Common myeloid progenitor, CD34-positive (primary cell): ENCODE data around the gene ZG16B.

Source experiments
- CTCF ChIA-PET: fragments of 350-600 bp; sonication (Branson Sonifier 250); formaldehyde crosslinking; loops from one replicate; lab custom pipeline; 2021; ENCODE audit warnings: antibody characterized with exemption; lab: Charles Lee
- POLR2A ChIA-PET: fragments of 350-600 bp; sonication (Branson Sonifier 250); formaldehyde crosslinking; loops from one replicate; lab custom pipeline; 2021; ENCODE audit warnings: antibody characterized with exemption; lab: Charles Lee
- DNase-seq, 3 donors: peaks; one replicate each; pipeline versions ENCODE4 v3.0.0 to v3.0.0-alpha.2; 2013
- H3K27ac ChIP-seq, 2 experiments: 1 replicate in 1 of 2; 2 replicates in 1 of 2; pipeline ENCODE4 v1.7.0; 2013; ENCODE audit warnings: inconsistent platforms in 2 of 2, low read length in 2 of 2, mild to moderate bottlenecking in 2 of 2, low read depth in 1 of 2, moderate library complexity in 1 of 2; ENCODE audit not compliant: severe bottlenecking in 2 of 2, insufficient read depth in 1 of 2, poor library complexity in 1 of 2
- H3K27me3 ChIP-seq, 5 experiments: replicated peaks in 2 of 5; 1 replicate in 3 of 5; 2 replicates in 2 of 5; pipeline versions ENCODE4 v1.6.1 to v1.7.0; 2013; ENCODE audit warnings: low read length in 4 of 5, mild to moderate bottlenecking in 2 of 5, moderate library complexity in 2 of 5, inconsistent platforms in 1 of 5; ENCODE audit not compliant: insufficient read depth in 5 of 5, control insufficient read depth in 4 of 5
- H3K36me3 ChIP-seq, 4 experiments: 1 replicate in 2 of 4; 2 replicates in 2 of 4; pipeline versions ENCODE4 v1.6.1 to v1.7.0; 2013; ENCODE audit warnings: low read length in 3 of 4, control low read depth in 1 of 4, mild to moderate bottlenecking in 1 of 4; ENCODE audit not compliant: control insufficient read depth in 4 of 4, insufficient read depth in 4 of 4
- H3K4me1 ChIP-seq, 4 experiments: 1 replicate in 3 of 4; 2 replicates in 1 of 4; pipeline versions ENCODE4 v1.6.1 to v1.7.1; 2013; ENCODE audit warnings: low read length in 3 of 4, mild to moderate bottlenecking in 3 of 4, control low read depth in 1 of 4, inconsistent platforms in 1 of 4, moderate library complexity in 1 of 4; ENCODE audit not compliant: control insufficient read depth in 4 of 4, insufficient read depth in 4 of 4; ENCODE audit errors: control extremely low read depth in 1 of 4
- H3K4me3 ChIP-seq, 7 experiments: 1 replicate in 4 of 7; 2 replicates in 3 of 7; pipeline versions ENCODE4 v1.5.1 to v1.7.0; 2013; ENCODE audit warnings: mild to moderate bottlenecking in 7 of 7, low read length in 6 of 7, moderate library complexity in 6 of 7, inconsistent platforms in 2 of 7, low read depth in 2 of 7, control low read depth in 1 of 7; ENCODE audit not compliant: insufficient read depth in 4 of 7, control insufficient read depth in 1 of 7; ENCODE audit errors: extremely low read depth in 1 of 7
- H3K9me3 ChIP-seq, 5 experiments: 1 replicate in 4 of 5; 2 replicates in 1 of 5; pipeline versions ENCODE4 v1.6.1 to v1.7.1; 2013; ENCODE audit warnings: low read length in 4 of 5, mild to moderate bottlenecking in 2 of 5, inconsistent platforms in 1 of 5, low read depth in 1 of 5, moderate library complexity in 1 of 5; ENCODE audit not compliant: control insufficient read depth in 4 of 5, insufficient read depth in 2 of 5; ENCODE audit errors: control extremely low read depth in 1 of 5
- WGBS: methylation state at CpG from one replicate; pipeline ENCODE4 v1.1.5; 2013; ENCODE audit not compliant: insufficient coverage; 5-methylcytosine and 5-hydroxymethylcytosine counted together

The ZG16B gene

GRCh38 chr16:2819939-2820835 lies 9.9 kb upstream of the ZG16B start:
- CTCF ChIA-PET = interaction anchor here (1.6 kb wide), 1 partner anchor 136 kb away, joined by 3 read pairs; no protein-coding TSS in a partner anchor
- POLR2A ChIA-PET = no interaction called here
- 90% methylated on average over 13 of the region's 17 CpGs for WGBS
- H3K36me3 ChIP-seq = no peaks in the 10 kb centered on the region
- DNase-seq = no peak
- H3K27ac ChIP-seq = no peak overlapping the region
- H3K4me1 ChIP-seq = no peaks in the 10 kb centered on the region
- H3K4me3 ChIP-seq = no peak overlapping the region
- H3K27me3 ChIP-seq = no peaks in the 10 kb centered on the region
- H3K9me3 ChIP-seq = no peaks in the 10 kb centered on the region

DNA sequence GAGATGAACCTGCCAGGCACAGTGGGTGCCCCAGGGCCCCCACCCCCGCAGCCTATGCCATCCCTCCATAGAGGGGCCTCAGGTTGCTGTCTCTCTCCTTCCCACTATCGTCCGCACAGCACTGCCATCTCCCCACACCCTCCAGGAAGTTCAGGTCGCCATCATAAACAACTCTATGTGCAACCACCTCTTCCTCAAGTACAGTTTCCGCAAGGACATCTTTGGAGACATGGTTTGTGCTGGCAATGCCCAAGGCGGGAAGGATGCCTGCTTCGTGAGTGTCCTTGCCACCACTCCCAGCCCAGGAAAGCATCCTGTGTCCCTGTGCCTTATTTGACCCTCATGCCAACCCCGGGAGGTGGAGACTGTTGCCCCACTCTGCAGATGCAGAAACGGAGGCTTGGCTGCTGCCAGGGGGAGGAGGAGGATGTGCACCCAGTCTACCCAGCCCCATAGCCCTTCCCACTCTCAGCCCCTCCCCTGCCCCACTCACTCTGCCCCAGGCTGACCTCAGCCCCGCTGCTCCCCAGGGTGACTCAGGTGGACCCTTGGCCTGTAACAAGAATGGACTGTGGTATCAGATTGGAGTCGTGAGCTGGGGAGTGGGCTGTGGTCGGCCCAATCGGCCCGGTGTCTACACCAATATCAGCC lies 9.1 kb upstream of the ZG16B start:
- H3K4me1 ChIP-seq = no peaks in the 10 kb centered on the region
- H3K27me3 ChIP-seq = no peaks in the 10 kb centered on the region
- H3K4me3 ChIP-seq = no peak overlapping the region
- no peaks in the 10 kb centered on the region for H3K36me3 ChIP-seq
- H3K9me3 ChIP-seq = no peaks in the 10 kb centered on the region
- 94% methylated on average over 12 of the region's 14 CpGs for WGBS
- ChIA-PET POLR2A (no interaction called here), CTCF (interaction anchor here (1.0 to 3.5 kb wide), 3 partner anchors 18 to 135 kb away, joined by 3 to 16 read pairs (median 3); no protein-coding TSS in a partner anchor)
- DNase-seq = no peak
- no peak overlapping the region for H3K27ac ChIP-seq

GRCh38 chr16:2821487-2822157 lies 8.5 kb upstream of the ZG16B start:
- H3K27me3 ChIP-seq = no peaks in the 10 kb centered on the region
- no peak overlapping the region for H3K27ac ChIP-seq
- no peaks in the 10 kb centered on the region for H3K36me3 ChIP-seq
- ChIA-PET CTCF (interaction anchor here (1.0 to 3.5 kb wide), 3 partner anchors 10 to 99 kb away, joined by 3 to 16 read pairs (median 4); no protein-coding TSS in a partner anchor), POLR2A (no interaction called here)
- H3K9me3 ChIP-seq = no peaks in the 10 kb centered on the region
- WGBS = 92% methylated on average over 7 of the region's 9 CpGs
- no peaks in the 10 kb centered on the region for H3K4me1 ChIP-seq
- DNase-seq = no peak
- no peak overlapping the region for H3K4me3 ChIP-seq

DNA sequence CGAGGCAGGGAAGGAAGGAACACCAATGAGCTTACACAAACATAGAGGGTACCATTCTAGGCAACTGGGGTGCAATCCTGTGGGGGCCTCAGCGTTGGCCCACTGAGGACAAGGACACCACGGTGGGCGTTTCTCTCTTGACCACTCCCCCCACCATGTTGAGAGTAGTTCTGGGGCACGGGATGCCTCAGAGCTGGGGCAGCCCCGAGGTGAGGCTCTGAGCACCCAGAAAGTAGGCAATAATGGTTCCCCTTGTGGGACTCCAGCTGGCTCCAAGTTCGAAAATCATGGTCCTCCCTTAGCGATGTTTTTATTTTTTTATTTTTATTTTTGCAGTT lies 8.0 kb upstream of the ZG16B start:
- WGBS = 82% methylated on average over 6 of the region's 8 CpGs
- ChIA-PET CTCF (interaction anchor here (1.0 to 3.5 kb wide), 3 partner anchors 9 to 99 kb away, joined by 3 to 16 read pairs (median 4); no protein-coding TSS in a partner anchor), POLR2A (no interaction called here)
- no peak for DNase-seq
- no peak overlapping the region for H3K27ac ChIP-seq
- no peaks in the 10 kb centered on the region for H3K4me1 ChIP-seq
- no peaks in the 10 kb centered on the region for H3K36me3 ChIP-seq
- H3K4me3 ChIP-seq = no peak overlapping the region
- H3K9me3 ChIP-seq = no peaks in the 10 kb centered on the region
- no peaks in the 10 kb centered on the region for H3K27me3 ChIP-seq

DNA sequence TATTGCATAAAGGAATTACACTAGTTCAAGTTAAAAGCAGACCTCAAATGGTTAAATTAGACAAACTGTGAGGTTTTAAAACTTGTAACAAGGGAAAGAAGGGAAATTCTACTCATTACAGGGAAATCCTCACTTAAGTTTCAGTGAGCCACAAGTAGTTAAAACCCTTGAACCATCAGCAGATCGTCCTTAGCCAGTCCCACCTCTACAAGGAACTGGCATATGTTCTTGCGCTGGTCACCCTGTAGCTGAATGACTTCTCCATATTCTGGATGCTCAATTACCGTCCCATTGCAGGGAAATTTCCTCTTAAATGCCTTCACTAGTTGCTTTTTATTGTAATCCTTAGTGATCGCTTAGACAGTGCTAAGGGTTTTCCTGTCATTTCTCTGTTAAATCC lies 7.6 kb upstream of the ZG16B start:
- no peaks in the 10 kb centered on the region for H3K9me3 ChIP-seq
- H3K27me3 ChIP-seq = no peaks in the 10 kb centered on the region
- no peak overlapping the region for H3K4me3 ChIP-seq
- H3K4me1 ChIP-seq = no peaks in the 10 kb centered on the region
- CTCF ChIA-PET = interaction anchor here (1.0 to 3.5 kb wide), 4 partner anchors 9 to 35 kb away, joined by 3 to 16 read pairs (median 4); partner anchors contain the start of gene PRSS33
- H3K27ac ChIP-seq = no peak overlapping the region
- DNase-seq = no peak
- POLR2A ChIA-PET = no interaction called here
- WGBS = 82% methylated on average over 4 of the region's 4 CpGs
- H3K36me3 ChIP-seq = no peaks in the 10 kb centered on the region

DNA sequence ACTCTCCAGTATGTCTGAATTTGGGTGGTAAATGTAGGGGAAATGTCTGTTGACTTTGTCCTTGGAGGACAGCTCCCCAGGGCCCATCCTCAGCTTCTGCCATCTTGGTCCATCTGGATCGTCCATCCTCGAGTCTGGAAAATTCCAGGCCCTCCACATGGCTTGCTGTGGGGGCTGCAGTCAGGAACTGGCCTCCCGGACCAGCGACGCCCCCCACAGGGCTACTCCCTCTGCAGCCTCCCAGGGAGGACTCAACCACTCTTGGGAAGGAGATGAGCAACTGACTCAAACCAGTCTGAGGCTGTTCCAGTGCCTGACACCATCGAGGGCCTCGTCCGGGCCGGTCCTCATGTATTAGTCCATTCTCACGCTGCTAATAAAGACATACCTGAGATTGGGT lies 5.5 kb upstream of the ZG16B start:
- ChIA-PET POLR2A (no interaction called here), CTCF (interaction anchor here (3.5 kb wide), 1 partner anchor 14 kb away, joined by 16 read pairs; no protein-coding TSS in a partner anchor)
- Histone ChIP-seq H3K27ac (no peak overlapping the region), H3K27me3 (no peaks in the 10 kb centered on the region), H3K9me3 (no peaks in the 10 kb centered on the region), H3K4me1 (peaks cover 0 to 7% (median 5%) of the 10 kb centered on the region in 4 experiments), H3K36me3 (no peaks in the 10 kb centered on the region), H3K4me3 (no peak overlapping the region)
- 89% methylated on average over 4 of the region's 10 CpGs for WGBS
- no peak for DNase-seq
